ENCODE data around the gene VEZF1.
A peak's percentile ranks its signal among the peaks of the same experiment; 100 is the strongest.

VEZF1 gene

GRCh38 chr17:57953219-57953618 lies 34.8 kb downstream of the VEZF1 start:
- TF ChIP-seq CTCF (conservative IDR thresholded peaks at IDR 0.05; ENCODE audit: low read depth, low read length) = no peak
- Histone ChIP-seq H3K4me1 (ENCODE audit: low read depth, poor library complexity, severe bottlenecking) (peaks cover 54% of the 10 kb centered on the region), H3K9ac (no peak overlapping the region), H3K27me3 (ENCODE audit: insufficient read depth, low read depth) (peaks cover 60% of the 10 kb centered on the region), H2AFZ (ENCODE audit: low read depth) (no peak overlapping the region), H4K20me1 (ENCODE audit: insufficient read depth) (no peaks in the 10 kb centered on the region), H3K27ac (no peak overlapping the region), H3K4me3 (IDR thresholded peaks at IDR 0.05; ENCODE audit: insufficient read depth, low read depth, low read length) (no peak overlapping the region), H3K4me2 (no peak overlapping the region), H3K36me3 (ENCODE audit: insufficient read depth) (no peaks in the 10 kb centered on the region), H3K79me2 (ENCODE audit: insufficient read depth, low read depth) (no peaks in the 10 kb centered on the region)

DNA sequence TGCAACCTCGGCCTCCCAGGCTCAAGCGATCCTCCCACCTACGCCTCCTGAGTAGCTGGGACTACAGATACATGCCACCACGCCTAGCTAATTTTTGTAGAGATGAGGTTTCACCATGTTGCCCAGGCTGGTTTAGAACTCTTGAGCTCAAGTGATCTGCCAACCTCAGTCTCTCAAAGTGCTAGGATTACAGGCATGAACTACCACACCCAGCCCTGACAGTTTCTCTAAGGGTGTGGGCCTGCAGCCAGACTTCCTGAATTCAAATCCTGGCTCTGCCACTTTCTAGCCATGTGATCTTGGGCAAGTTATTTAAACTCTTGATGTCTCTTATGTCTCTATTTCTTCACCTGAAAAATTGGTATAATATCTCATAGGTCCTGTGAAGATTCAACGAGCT lies 38.4 kb downstream of the VEZF1 start:
- H4K20me1 ChIP-seq (ENCODE audit: insufficient read depth) = no peaks in the 10 kb centered on the region
- H3K79me2 ChIP-seq (ENCODE audit: insufficient read depth, low read depth) = no peaks in the 10 kb centered on the region
- H3K36me3 ChIP-seq (ENCODE audit: insufficient read depth) = no peaks in the 10 kb centered on the region
- TF ChIP-seq CTCF (conservative IDR thresholded peaks at IDR 0.05; ENCODE audit: low read depth, low read length) = no peak
- no peak overlapping the region for H3K27ac ChIP-seq
- H3K9ac ChIP-seq = no peak overlapping the region
- H2AFZ ChIP-seq (ENCODE audit: low read depth) = no peak overlapping the region
- peaks cover 65% of the 10 kb centered on the region for H3K4me1 ChIP-seq (ENCODE audit: low read depth, poor library complexity, severe bottlenecking)
- no peak overlapping the region for H3K4me3 ChIP-seq (IDR thresholded peaks at IDR 0.05; ENCODE audit: insufficient read depth, low read depth, low read length)
- peak overlapping the region; percentile 73; the same call in 1 of the 2 replicates for H3K4me2 ChIP-seq
- H3K27me3 ChIP-seq (ENCODE audit: insufficient read depth, low read depth) = peaks cover 65% of the 10 kb centered on the region

- no peaks in the 10 kb centered on the region for H3K79me2 ChIP-seq (ENCODE audit: insufficient read depth, low read depth)
- H3K4me2 ChIP-seq = peak overlapping the region; percentile 70
- H3K4me3 ChIP-seq (IDR thresholded peaks at IDR 0.05; ENCODE audit: insufficient read depth, low read depth, low read length) = no peak overlapping the region
- no peak overlapping the region for H2AFZ ChIP-seq (ENCODE audit: low read depth)
- peaks cover 62% of the 10 kb centered on the region for H3K27me3 ChIP-seq (ENCODE audit: insufficient read depth, low read depth)
- H3K4me1 ChIP-seq (ENCODE audit: low read depth, poor library complexity, severe bottlenecking) = peaks cover 65% of the 10 kb centered on the region
- no peaks in the 10 kb centered on the region for H4K20me1 ChIP-seq (ENCODE audit: insufficient read depth)
- H3K9ac ChIP-seq = no peak overlapping the region
- H3K27ac ChIP-seq = no peak overlapping the region
- no peak for TF ChIP-seq CTCF (conservative IDR thresholded peaks at IDR 0.05; ENCODE audit: low read depth, low read length)
- no peaks in the 10 kb centered on the region for H3K36me3 ChIP-seq (ENCODE audit: insufficient read depth)
Observed at GRCh38 chr17:57948555-57949420, 39.3 kb downstream of the VEZF1 start.

- H3K9ac ChIP-seq = no peak overlapping the region
- peaks cover 62% of the 10 kb centered on the region for H3K27me3 ChIP-seq (ENCODE audit: insufficient read depth, low read depth)
- peaks cover 65% of the 10 kb centered on the region for H3K4me1 ChIP-seq (ENCODE audit: low read depth, poor library complexity, severe bottlenecking)
- H4K20me1 ChIP-seq (ENCODE audit: insufficient read depth) = no peaks in the 10 kb centered on the region
- no peaks in the 10 kb centered on the region for H3K36me3 ChIP-seq (ENCODE audit: insufficient read depth)
- H3K4me3 ChIP-seq (IDR thresholded peaks at IDR 0.05; ENCODE audit: insufficient read depth, low read depth, low read length) = no peak overlapping the region
- no peak for TF ChIP-seq CTCF (conservative IDR thresholded peaks at IDR 0.05; ENCODE audit: low read depth, low read length)
- peak overlapping the region; percentile 70 for H3K4me2 ChIP-seq
- H2AFZ ChIP-seq (ENCODE audit: low read depth) = no peak overlapping the region
- no peaks in the 10 kb centered on the region for H3K79me2 ChIP-seq (ENCODE audit: insufficient read depth, low read depth)
- H3K27ac ChIP-seq = no peak overlapping the region
Observed at GRCh38 chr17:57948169-57948554, 39.9 kb downstream of the VEZF1 start.
